Measurements from ENCODE around the gene ZNF708.
"Not testable (repeated sequence)": the region's sequence is repeated elsewhere in the genome, so short reads cannot be mapped to it uniquely, and the experiment has no call there.

Gene ZNF708

GRCh38 chr19:21260848-21261381 is 68.3 kb downstream of the ZNF708 start:
- not testable (repeated sequence) for H3K36me3 ChIP-seq (ENCODE audit: insufficient read depth, low read length); H3K27ac ChIP-seq (ENCODE audit: low read depth, low read length); H3K4me3 ChIP-seq (ENCODE audit: low read depth, low read length); H3K27me3 ChIP-seq (ENCODE audit: insufficient read depth, low read length); H2AFZ ChIP-seq (ENCODE audit: low read length, unreplicated experiment); H3K4me1 ChIP-seq (ENCODE audit: control insufficient read depth, insufficient read depth, low read length, unreplicated experiment); H3K79me2 ChIP-seq (ENCODE audit: control insufficient read depth, insufficient read depth, low read length, unreplicated experiment)

- H3K79me2 ChIP-seq (ENCODE audit: control insufficient read depth, insufficient read depth, low read length, unreplicated experiment), result no peaks in the 10 kb centered on the region
- no peaks in the 10 kb centered on the region for H3K27me3 ChIP-seq (ENCODE audit: insufficient read depth, low read length)
- H3K4me3 ChIP-seq (ENCODE audit: low read depth, low read length), result no peak overlapping the region
- no peaks in the 10 kb centered on the region for H3K36me3 ChIP-seq (ENCODE audit: insufficient read depth, low read length)
- no peak overlapping the region for H3K27ac ChIP-seq (ENCODE audit: low read depth, low read length)
- no peaks in the 10 kb centered on the region for H3K4me1 ChIP-seq (ENCODE audit: control insufficient read depth, insufficient read depth, low read length, unreplicated experiment)
- H2AFZ ChIP-seq (ENCODE audit: low read length, unreplicated experiment), result no peak overlapping the region
These were observed 68.9 kb downstream of the ZNF708 start for GRCh38 chr19:21260164-21260847.

- not testable (repeated sequence) for H3K79me2 ChIP-seq (ENCODE audit: control insufficient read depth, insufficient read depth, low read length, unreplicated experiment); H3K27me3 ChIP-seq (ENCODE audit: insufficient read depth, low read length); H3K27ac ChIP-seq (ENCODE audit: low read depth, low read length); H3K36me3 ChIP-seq (ENCODE audit: insufficient read depth, low read length); H2AFZ ChIP-seq (ENCODE audit: low read length, unreplicated experiment); H3K4me3 ChIP-seq (ENCODE audit: low read depth, low read length); H3K4me1 ChIP-seq (ENCODE audit: control insufficient read depth, insufficient read depth, low read length, unreplicated experiment)
These were observed 69.6 kb downstream of the ZNF708 start for GRCh38 chr19:21259421-21260124.

GRCh38 chr19:21256722-21257121 is 72.5 kb downstream of the ZNF708 start:
- Histone ChIP-seq H3K27ac (ENCODE audit: low read depth, low read length) (no peak overlapping the region), H2AFZ (ENCODE audit: low read length, unreplicated experiment) (no peak overlapping the region), H3K27me3 (ENCODE audit: insufficient read depth, low read length) (no peaks in the 10 kb centered on the region), H3K36me3 (ENCODE audit: insufficient read depth, low read length) (no peaks in the 10 kb centered on the region), H3K4me3 (ENCODE audit: low read depth, low read length) (no peak overlapping the region), H3K79me2 (ENCODE audit: control insufficient read depth, insufficient read depth, low read length, unreplicated experiment) (no peaks in the 10 kb centered on the region), H3K4me1 (ENCODE audit: control insufficient read depth, insufficient read depth, low read length, unreplicated experiment) (no peaks in the 10 kb centered on the region)
